H1 (cell line): Measurements from ENCODE around the gene ANAPC15. TPM values are rescaled to one million over a fixed set of nuclear protein-coding genes. Genes with fewer than 3 reads are reported as not detected.

Experiments
- CTCF ChIA-PET: fragments of 300-600 bp; sonication (Branson Sonifier 250); formaldehyde crosslinking; loops from one replicate; lab custom pipeline; 2021; ENCODE audit not compliant: partially characterized antibody; lab: Charles Lee
- POLR2A ChIA-PET: fragments of 300-600 bp; sonication (Branson Sonifier 250); formaldehyde crosslinking; loops from one replicate; lab custom pipeline; 2021; ENCODE audit warnings: inconsistent platforms; ENCODE audit not compliant: partially characterized antibody; lab: Charles Lee
- DNase-seq, 2 experiments: peaks; one replicate each; pipeline versions ENCODE4 v3.0.0 to v3.0.0-alpha.2; 2010 to 2022; ENCODE audit warnings: low spot score in 2 of 2, low read depth in 1 of 2, mixed read lengths in 1 of 2
- FAIRE-seq: peaks from 2 replicates; lab custom pipeline; 2011; peaks lifted over from hg19 to GRCh38; lab: Jason Lieb, UNC
- H2AFZ ChIP-seq: 2 replicates; pipeline ENCODE4 v1.8.1; 2012; ENCODE audit warnings: low read length, inconsistent platforms
- H2AK5ac ChIP-seq: 2 replicates; pipeline ENCODE4 v1.6.1; 2013; ENCODE audit warnings: low read depth, low read length
- H2BK120ac ChIP-seq: replicated peaks from 2 replicates; pipeline ENCODE3; 2013; ENCODE audit warnings: low read depth, low read length, inconsistent platforms
- H2BK12ac ChIP-seq: 2 replicates; pipeline ENCODE4 v1.6.1; 2013; ENCODE audit warnings: low read depth, low read length
- H2BK15ac ChIP-seq: 2 replicates; pipeline ENCODE4 v1.6.1; 2013; ENCODE audit warnings: low read length
- H2BK20ac ChIP-seq: 2 replicates; pipeline ENCODE4 v1.6.1; 2013; ENCODE audit warnings: low read length
- H2BK5ac ChIP-seq: 2 replicates; pipeline ENCODE4 v1.6.1; 2013; ENCODE audit warnings: low read depth, low read length
- H3K14ac ChIP-seq: 2 replicates; pipeline ENCODE4 v1.6.1; 2013; ENCODE audit warnings: inconsistent platforms; ENCODE audit not compliant: insufficient read length
- H3K18ac ChIP-seq: 2 replicates; pipeline ENCODE4 v1.6.1; 2013; ENCODE audit warnings: low read length; ENCODE audit errors: extremely low read depth
- H3K23ac ChIP-seq: 2 replicates; pipeline ENCODE4 v1.6.1; 2013; ENCODE audit warnings: inconsistent platforms; ENCODE audit not compliant: insufficient read length
- H3K23me2 ChIP-seq: 2 replicates; pipeline ENCODE4 v1.6.1; 2013; ENCODE audit warnings: low read depth, low read length
- H3K27ac ChIP-seq: 2 replicates; pipeline ENCODE4 v1.6.1; 2011; ENCODE audit warnings: low read depth, low read length, inconsistent platforms
- H3K27me3 ChIP-seq, 4 experiments: replicated peaks in 1 of 4; 1 replicate in 1 of 4; 2 replicates in 3 of 4; pipeline versions ENCODE4 v1.6.1 to v1.8.1; 2011 to 2013; ENCODE audit warnings: low read length in 3 of 4, mild to moderate bottlenecking in 3 of 4, inconsistent platforms in 2 of 4, mixed read lengths in 2 of 4, moderate library complexity in 1 of 4; ENCODE audit not compliant: control insufficient read depth in 3 of 4, insufficient read depth in 3 of 4; ENCODE audit errors: extremely low read depth in 1 of 4
- H3K36me3 ChIP-seq, 4 experiments: 2 replicates each; pipeline versions ENCODE4 v1.6.1 to v1.8.1; 2011 to 2013; ENCODE audit warnings: mild to moderate bottlenecking in 4 of 4, low read length in 3 of 4, moderate library complexity in 2 of 4, control low read depth in 1 of 4, inconsistent platforms in 1 of 4; ENCODE audit not compliant: insufficient read depth in 4 of 4, control insufficient read depth in 2 of 4
- H3K4ac ChIP-seq: replicated peaks from 2 replicates; pipeline ENCODE3; 2013; ENCODE audit warnings: low read length, low read depth, mixed read lengths, inconsistent platforms; ENCODE audit not compliant: insufficient read length
- H3K4me1 ChIP-seq, 4 experiments: replicated peaks in 1 of 4; 1 replicate in 1 of 4; 2 replicates in 3 of 4; pipeline versions ENCODE4 v1.6.1 to v1.8.1; 2011 to 2013; ENCODE audit warnings: low read length in 3 of 4, inconsistent platforms in 2 of 4, mixed read lengths in 1 of 4; ENCODE audit not compliant: insufficient read depth in 4 of 4, control insufficient read depth in 3 of 4
- H3K4me2 ChIP-seq, 2 experiments: 2 replicates each; pipeline versions ENCODE4 v1.6.1 to v1.8.1; 2011 to 2013; ENCODE audit warnings: low read depth in 2 of 2, low read length in 2 of 2, control low read depth in 1 of 2, inconsistent platforms in 1 of 2, mild to moderate bottlenecking in 1 of 2; ENCODE audit not compliant: insufficient read depth in 1 of 2
- H3K4me3 ChIP-seq, 4 experiments: fragments of 200-600, 300-600 bp in 1 of 4; sonication (generic), shearing (Covaris generic), sonication (Bioruptor Twin) in 1 of 4; 2 replicates each; pipeline versions ENCODE4 v1.5.1 to v1.8.1; 2011 to 2016; ENCODE audit warnings: low read length in 4 of 4, low read depth in 3 of 4, control low read depth in 2 of 4, inconsistent platforms in 2 of 4, mild to moderate bottlenecking in 2 of 4, mixed read lengths in 1 of 4, moderate library complexity in 1 of 4; ENCODE audit not compliant: insufficient read depth in 2 of 4; ENCODE audit errors: extremely low read depth in 1 of 4
- H3K56ac ChIP-seq: replicated peaks from 2 replicates; pipeline ENCODE3; 2013; ENCODE audit warnings: low read depth, mild to moderate bottlenecking, mixed read lengths, low read length, inconsistent platforms; ENCODE audit not compliant: insufficient read length
- H3K79me1 ChIP-seq: 2 replicates; pipeline ENCODE4 v1.6.1; 2013; ENCODE audit warnings: low read depth, low read length, control low read depth
- H3K79me2 ChIP-seq, 2 experiments: 2 replicates each; pipeline versions ENCODE4 v1.6.1 to v1.8.1; 2012 to 2013; ENCODE audit warnings: low read length in 2 of 2, mild to moderate bottlenecking in 2 of 2, inconsistent platforms in 1 of 2; ENCODE audit not compliant: insufficient read depth in 2 of 2, control insufficient read depth in 1 of 2
- H3K9ac ChIP-seq, 4 experiments: replicated peaks in 1 of 4; 1 replicate in 1 of 4; 2 replicates in 3 of 4; pipeline versions ENCODE4 v1.6.1 to v1.8.1; 2011 to 2013; ENCODE audit warnings: low read depth in 3 of 4, low read length in 3 of 4, control low read depth in 2 of 4, mild to moderate bottlenecking in 2 of 4, moderate library complexity in 2 of 4, inconsistent platforms in 1 of 4; ENCODE audit errors: extremely low read depth in 1 of 4
- H3K9me3 ChIP-seq, 2 experiments: 2 replicates each; pipeline versions ENCODE4 v1.6.1 to v1.8.1; 2012 to 2013; ENCODE audit warnings: mild to moderate bottlenecking in 2 of 2, moderate library complexity in 2 of 2, control low read depth in 1 of 2, inconsistent platforms in 1 of 2, low read depth in 1 of 2, low read length in 1 of 2, mixed read lengths in 1 of 2; ENCODE audit not compliant: insufficient read depth in 2 of 2
- H4K20me1 ChIP-seq, 2 experiments: replicated peaks in 1 of 2; 2 replicates each; pipeline versions ENCODE3 to v1.8.1; 2011 to 2013; ENCODE audit warnings: inconsistent platforms in 2 of 2, low read length in 2 of 2, mild to moderate bottlenecking in 1 of 2; ENCODE audit not compliant: insufficient read depth in 2 of 2, control insufficient read depth in 1 of 2
- H4K5ac ChIP-seq: 2 replicates; pipeline ENCODE4 v1.6.1; 2013; ENCODE audit warnings: low read length, low read depth, mixed read lengths, inconsistent platforms; ENCODE audit not compliant: insufficient read length
- H4K8ac ChIP-seq: 2 replicates; pipeline ENCODE4 v1.8.0; 2013; ENCODE audit warnings: mild to moderate bottlenecking, moderate library complexity, low read length, inconsistent platforms; ENCODE audit not compliant: insufficient read depth; ENCODE audit errors: extremely low read depth
- H4K91ac ChIP-seq: replicated peaks from 2 replicates; pipeline ENCODE3; 2013; ENCODE audit warnings: low read length, mixed read lengths, inconsistent platforms; ENCODE audit not compliant: insufficient read length
- GABPA ChIP-seq: IDR thresholded peaks from 2 replicates; pipeline ENCODE4 v1.6.1; 2011; ENCODE audit warnings: mild to moderate bottlenecking, low read length, moderate library complexity, borderline replicate concordance; ENCODE audit not compliant: insufficient read depth
- WGBS, 2 experiments: shearing (Covaris generic) in 1 of 2; methylation state at CpG; one replicate each; pipeline versions ENCODE4 v1.1.6 to v1.1.7; 2013 to 2015; ENCODE audit warnings: low lambda C conversion rate in 2 of 2, mixed read lengths in 2 of 2, inconsistent platforms in 1 of 2, low coverage in 1 of 2, missing lambda C conversion rate in 1 of 2; ENCODE audit not compliant: insufficient replicate concordance in 2 of 2, insufficient coverage in 1 of 2, insufficient read length in 1 of 2; ENCODE audit errors: extremely low coverage in 1 of 2, missing lambda C conversion rate in 1 of 2; 5-methylcytosine and 5-hydroxymethylcytosine counted together
- polyA plus RNA-seq, 7 experiments: library from polyadenylated mRNA; depleted of rRNA in 3 of 7; stranded (reverse) in 5 of 7; unstranded in 2 of 7; fragments of >200 nt in 5 of 7; fragments of 200-250 nt in 2 of 7; gene quantifications; 1 replicate in 5 of 7; 2 replicates in 1 of 7; 4 replicates in 1 of 7; pipeline versions ENCODE4 v1.2.1 to v1.2.3, GENCODE V29; 2011 to 2013; ENCODE audit warnings: missing spikeins in 2 of 7, mixed read lengths in 2 of 7
- total RNA-seq: library from RNA; stranded (reverse); fragmentation: NEBNext Ultra II Directional; extraction: Animal tissue kit (Norgen Biotek cat#: 25700); gene quantifications from 2 replicates; pipeline ENCODE4 v1.2.1, GENCODE V29; 2021

The ANAPC15 gene
- total and polyA plus RNA-seq, 2 of the 8 experiments (the other 6 are each of a cell fraction or from before 2014, with no cell fraction given) = 66.2 to 74.9 TPM

- Histone ChIP-seq H2BK5ac (no peak overlapping the region), H3K79me2 (peaks cover 12 to 89% of the 10 kb centered on the region in 2 experiments), H2BK15ac (no peak overlapping the region), H4K5ac (no peak overlapping the region), H3K36me3 (peaks cover 0 to 17% (median 5%) of the 10 kb centered on the region in 4 experiments; a peak in 4 of 8 replicates), H3K79me1 (peaks cover 14% of the 10 kb centered on the region; the same call in 1 of the 2 replicates), H3K4me3 (no peak overlapping the region), H2AK5ac (no peak overlapping the region), H2BK12ac (no peak overlapping the region), H3K23me2 (no peaks in the 10 kb centered on the region), H3K18ac (no peak overlapping the region), H3K27ac (no peak overlapping the region), H2BK120ac (no peak overlapping the region), H3K27me3 (no peaks in the 10 kb centered on the region), H4K91ac (no peak overlapping the region), H3K56ac (no peak overlapping the region), H3K4ac (no peak overlapping the region), H3K4me1 (peaks cover 0 to 11% (median 2%) of the 10 kb centered on the region in 4 experiments; a peak in 3 of 7 replicates), H4K20me1 (peaks cover 3 to 16% of the 10 kb centered on the region in 2 experiments), H4K8ac (no peak overlapping the region; the same call in 1 of the 2 replicates), H2AFZ (no peak overlapping the region), H3K23ac (no peak overlapping the region), H3K9ac (no peak overlapping the region), H3K14ac (no peak overlapping the region), H2BK20ac (no peak overlapping the region), H3K9me3 (no peaks in the 10 kb centered on the region), H3K4me2 (no peak overlapping the region)
- TF ChIP-seq GABPA = no peak
- WGBS, 2 experiments = 95% methylated on average over 7 of the region's 7 CpGs; no CpG with 5 or more reads in 1 of the 2 experiments
- CTCF ChIA-PET = interaction anchor here (0.6 to 2.3 kb wide), 6 partner anchors 11 to 60 kb away, joined by 3 to 8 read pairs (median 3); no protein-coding TSS in a partner anchor
- POLR2A ChIA-PET = interaction anchor here (1.1 to 2.6 kb wide), 6 partner anchors 8 to 42 kb away, joined by 3 to 8 read pairs (median 4); partner anchors contain the start of gene ANAPC15
- no peak for FAIRE-seq
- no peak for DNase-seq
Observed at GRCh38 chr11:72070491-72070890, 42.0 kb downstream of the ANAPC15 start.
